Measurements from ENCODE around the gene MAN1C1. TPM values are rescaled to one million over a fixed set of nuclear protein-coding genes. Genes with fewer than 3 reads are reported as not detected.
"Not testable (repeated sequence)": the region's sequence is repeated elsewhere in the genome, so short reads cannot be mapped to it uniquely, and the experiment has no call there.

Gene MAN1C1
- total RNA-seq, 2 donors from 2014 or later: 8.8 to 15.3 TPM

- H3K27ac Mint-ChIP-seq: no peak overlapping the region
- no peaks in the 10 kb centered on the region for H3K36me3 Mint-ChIP-seq
- ATAC-seq (no peak), DNase-seq (ENCODE audit: low spot score in 2 of 2) (no peak)
- H3K9me3 Mint-ChIP-seq: no peaks in the 10 kb centered on the region
Observed at GRCh38 chr1:25653558-25653957, 37.0 kb downstream of the MAN1C1 start.

GRCh38 chr1:25654109-25654660 lies 37.6 kb downstream of the MAN1C1 start:
- H3K27ac Mint-ChIP-seq: no peak overlapping the region
- ATAC-seq (no peak), DNase-seq (ENCODE audit: low spot score in 2 of 2) (no peak)
- no peaks in the 10 kb centered on the region for H3K36me3 Mint-ChIP-seq
- H3K9me3 Mint-ChIP-seq: no peaks in the 10 kb centered on the region

DNA sequence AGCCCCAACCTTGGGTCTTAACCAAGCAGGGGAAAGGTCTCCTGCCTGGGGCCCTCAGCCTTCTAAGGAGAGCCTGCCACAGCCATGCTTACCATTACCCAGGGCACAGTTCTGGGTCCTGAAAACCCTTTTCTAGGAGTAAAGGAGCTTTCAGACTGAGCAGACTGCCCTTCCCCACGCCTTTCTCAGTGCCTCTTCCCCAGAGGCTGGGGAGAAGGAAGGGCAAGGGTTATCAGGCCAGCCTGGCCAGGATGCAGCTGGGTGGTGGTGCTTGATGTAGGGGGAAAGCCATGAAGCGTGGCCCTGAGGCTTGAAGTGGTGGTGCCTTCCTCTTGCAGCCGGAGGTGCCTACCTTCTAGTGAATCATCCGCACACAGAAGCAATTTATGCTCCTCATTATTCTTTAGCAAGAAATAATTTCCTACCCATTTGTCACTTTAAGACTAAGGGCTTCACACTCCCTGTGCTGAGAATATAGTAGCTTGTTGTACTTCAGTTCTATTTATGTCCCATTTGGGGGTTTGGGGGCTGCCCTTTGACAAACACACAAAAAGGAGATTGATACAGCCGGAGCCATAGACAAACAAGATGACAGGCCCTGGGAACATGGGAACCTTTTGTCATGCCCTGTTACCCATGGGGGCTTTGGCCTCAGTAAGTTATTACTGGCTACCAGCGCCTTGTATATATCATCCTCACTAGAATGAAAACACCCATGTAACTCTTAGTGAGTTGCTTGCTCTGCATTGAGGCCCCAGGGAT lies 40.7 kb downstream of the MAN1C1 start:
- Mint-ChIP-seq H3K27ac (no peak overlapping the region), H3K9me3 (no peaks in the 10 kb centered on the region), H3K36me3 (no peaks in the 10 kb centered on the region)
- no peak for DNase-seq (ENCODE audit: low spot score in 2 of 2)
- peak; percentile 16 to 53 for ATAC-seq

DNA sequence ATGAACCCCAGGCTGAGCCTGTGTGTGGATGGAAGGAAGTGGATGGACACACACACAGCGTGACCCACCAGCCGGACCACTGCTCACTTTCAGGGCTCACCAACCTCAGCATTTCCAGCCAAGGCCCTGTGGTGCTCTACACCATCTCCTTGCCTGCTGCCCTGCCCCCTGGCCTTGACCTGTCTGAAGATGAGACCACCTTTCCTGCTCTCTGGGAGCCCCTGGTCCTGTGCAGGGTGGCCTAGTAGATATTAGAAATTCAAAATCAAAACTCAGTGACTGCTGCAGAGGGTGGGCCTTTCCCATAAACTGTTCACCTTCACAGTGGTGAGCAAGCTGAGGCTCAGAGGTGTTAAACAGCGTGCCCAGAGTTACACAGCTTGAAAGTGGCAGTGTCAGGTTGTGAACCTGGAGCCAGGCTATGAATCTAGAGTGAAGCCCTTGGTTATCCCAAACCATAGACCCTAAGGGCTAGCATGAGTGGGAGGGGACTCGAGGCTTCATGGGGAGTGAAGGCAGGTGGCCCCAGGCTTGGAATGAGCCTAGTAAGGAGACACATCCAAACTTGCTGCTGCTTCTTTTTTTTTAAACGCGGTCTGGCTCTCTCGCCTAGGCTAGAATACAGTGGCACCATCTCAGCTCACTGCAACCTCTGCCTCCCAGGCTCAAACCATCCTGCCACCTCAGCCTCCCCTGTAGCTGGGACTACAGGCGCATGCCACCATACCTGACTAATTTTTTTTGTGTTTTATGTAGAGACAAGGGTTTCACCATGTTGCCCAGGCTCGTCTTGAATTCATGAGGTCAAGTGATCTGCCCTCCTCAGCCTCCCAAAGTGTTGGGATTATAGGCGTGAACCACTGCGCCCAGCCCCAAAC lies 41.5 kb downstream of the MAN1C1 start:
- H3K27ac Mint-ChIP-seq: peak overlapping the region in 1 of 2 donors; percentile 22
- DNase-seq (ENCODE audit: low spot score in 2 of 2) (no peak), ATAC-seq (peak in 1 of 2 donors; percentile 22)
- no peaks in the 10 kb centered on the region for H3K36me3 Mint-ChIP-seq
- no peaks in the 10 kb centered on the region for H3K9me3 Mint-ChIP-seq

GRCh38 chr1:25658791-25659431 lies 42.3 kb downstream of the MAN1C1 start:
- Mint-ChIP-seq H3K9me3 (no peaks in the 10 kb centered on the region), H3K27ac (no peak overlapping the region), H3K36me3 (no peaks in the 10 kb centered on the region)
- no peak for ATAC-seq
- DNase-seq (ENCODE audit: low spot score in 2 of 2): no peak

GRCh38 chr1:25661043-25661815 lies 44.6 kb downstream of the MAN1C1 start:
- Mint-ChIP-seq H3K9me3 (no peaks in the 10 kb centered on the region), H3K27ac (no peak overlapping the region)
- no peak for DNase-seq (ENCODE audit: low spot score in 2 of 2)

DNA sequence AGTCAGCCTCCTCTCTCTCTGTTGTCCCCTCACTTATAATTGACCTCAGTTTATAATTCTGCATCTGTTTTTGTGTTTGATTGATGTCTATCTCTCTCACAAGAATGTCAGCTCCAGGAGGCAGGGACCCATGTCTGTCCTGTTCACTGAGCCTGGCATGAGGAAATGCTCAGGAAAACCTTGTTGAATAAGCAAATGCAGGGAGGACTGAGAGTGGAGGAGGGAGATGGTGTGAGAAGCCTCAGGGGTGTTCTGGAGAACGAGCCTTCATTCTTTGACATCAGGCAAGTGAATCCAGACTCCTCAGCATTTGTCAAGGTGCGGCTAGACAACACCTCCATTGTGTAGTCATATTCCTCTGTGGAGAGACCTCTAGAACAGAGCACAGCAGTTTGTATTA lies 45.5 kb downstream of the MAN1C1 start:
- H3K36me3 Mint-ChIP-seq: peaks cover 0 to 8% of the 10 kb centered on the region in 2 donors
- no peak overlapping the region for H3K27ac Mint-ChIP-seq
- H3K9me3 Mint-ChIP-seq: no peaks in the 10 kb centered on the region
- DNase-seq (ENCODE audit: low spot score in 2 of 2) (no peak), ATAC-seq (no peak)

More at GRCh38 chr1:25661043-25661815, 44.6 kb downstream of the MAN1C1 start:
- no peak for ATAC-seq
- H3K36me3 Mint-ChIP-seq: peaks cover 0 to under 1% of the 10 kb centered on the region in 2 donors

DNA sequence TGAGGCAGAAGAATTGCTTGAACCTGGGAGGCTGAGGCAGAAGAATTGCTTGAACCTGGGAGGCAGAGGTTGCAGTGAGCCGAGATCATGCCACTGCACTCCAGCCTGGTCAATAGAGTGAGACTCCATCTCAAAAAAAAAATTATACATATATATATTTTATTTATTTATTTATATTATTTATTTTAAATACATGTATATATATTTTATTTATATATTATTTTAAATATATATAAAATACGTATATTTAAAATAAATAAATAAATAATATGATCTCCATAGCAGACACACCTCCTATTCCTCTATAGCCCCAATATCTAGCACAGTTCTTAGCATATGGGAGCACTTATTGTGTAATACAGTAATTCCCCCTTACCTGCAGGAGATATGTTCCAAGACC lies 46.4 kb downstream of the MAN1C1 start:
- H3K9me3 Mint-ChIP-seq; DNase-seq (ENCODE audit: low spot score in 2 of 2); ATAC-seq; H3K27ac Mint-ChIP-seq: not testable (repeated sequence)
- peaks cover 0 to 15% of the 10 kb centered on the region in 2 donors for H3K36me3 Mint-ChIP-seq

DNA sequence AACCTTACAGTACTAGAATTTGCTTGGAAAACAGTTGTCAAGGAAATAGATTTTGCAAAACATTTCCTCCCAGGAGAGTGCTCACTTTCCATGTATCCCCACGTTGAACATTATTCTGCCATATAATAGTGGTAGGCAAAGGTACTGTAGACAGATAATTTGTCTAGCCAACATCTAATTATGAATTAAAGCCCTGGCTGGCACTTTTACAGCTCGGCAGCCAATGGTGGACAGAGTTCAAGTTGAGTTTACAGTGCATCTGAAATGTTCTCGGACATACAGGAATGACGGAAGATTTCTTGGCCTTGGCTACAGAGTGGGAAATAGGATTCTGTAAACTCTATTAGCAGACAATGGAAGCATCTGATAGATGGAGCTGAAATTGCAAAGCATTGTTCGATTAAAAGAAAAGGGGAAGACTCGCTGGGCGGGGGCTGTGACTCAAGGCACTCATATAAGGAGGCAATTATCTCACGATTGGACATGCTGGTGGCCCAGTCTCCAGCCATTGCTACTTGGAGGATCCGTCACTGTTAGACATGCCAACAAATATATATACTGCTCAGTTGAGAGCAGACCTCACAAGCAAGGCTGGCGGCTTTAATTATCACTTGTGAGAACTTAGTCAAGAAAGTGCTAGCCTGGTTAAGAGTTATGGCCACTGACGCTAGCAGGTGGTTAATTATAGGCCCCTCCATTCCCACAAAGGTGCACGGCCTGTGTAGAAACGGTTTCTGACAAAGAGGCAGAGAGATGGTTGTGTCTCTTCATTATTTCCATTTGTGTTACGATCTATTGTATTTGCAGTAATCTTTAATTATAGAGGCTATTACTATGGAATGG lies 48.0 kb downstream of the MAN1C1 start:
- Mint-ChIP-seq H3K27ac (no peak overlapping the region), H3K36me3 (peaks cover 5 to 18% of the 10 kb centered on the region in 2 donors), H3K9me3 (no peaks in the 10 kb centered on the region)
- DNase-seq (ENCODE audit: low spot score in 2 of 2) (no peak), ATAC-seq (no peak)

GRCh38 chr1:25666460-25666859 lies 49.9 kb downstream of the MAN1C1 start:
- DNase-seq (ENCODE audit: low spot score in 2 of 2) (no peak), ATAC-seq (no peak)
- no peaks in the 10 kb centered on the region for H3K9me3 Mint-ChIP-seq
- H3K36me3 Mint-ChIP-seq: peaks cover 19 to 22% of the 10 kb centered on the region in 2 donors
- H3K27ac Mint-ChIP-seq: peak overlapping the region; percentile 62 to 80

DNA sequence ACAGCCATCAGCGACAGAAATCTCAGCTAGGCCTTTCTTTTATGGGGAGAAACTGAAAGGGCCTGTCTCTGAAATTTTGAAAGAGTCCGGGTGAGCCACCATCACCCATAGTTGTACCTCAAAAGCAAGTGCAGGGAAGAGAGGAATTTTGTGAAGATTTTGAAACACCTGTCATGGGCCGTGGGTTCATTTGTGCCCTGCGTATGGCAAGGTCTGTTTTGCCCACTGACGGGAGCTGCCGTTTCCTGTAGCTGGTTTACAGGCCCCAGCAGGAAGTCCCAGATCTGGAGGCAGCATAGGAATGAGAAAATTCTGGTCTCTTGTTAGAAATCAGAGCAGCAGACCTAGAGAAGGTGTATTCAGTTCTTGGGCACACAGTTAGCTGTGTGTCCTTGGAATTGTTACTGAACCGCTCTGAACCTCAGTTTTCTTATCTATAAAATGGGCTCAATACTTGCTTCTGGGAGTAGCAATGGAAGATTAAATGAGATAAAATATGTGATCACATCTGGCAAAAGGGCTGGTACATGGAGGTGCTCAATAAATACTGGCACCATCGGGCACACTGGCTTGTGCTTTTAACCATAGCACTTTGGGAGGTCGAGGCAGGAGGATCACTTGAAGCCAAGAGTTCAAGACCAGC lies 52.5 kb downstream of the MAN1C1 start:
- DNase-seq (ENCODE audit: low spot score in 2 of 2) (no peak), ATAC-seq (peak in 1 of 2 donors; percentile 39)
- H3K9me3 Mint-ChIP-seq: no peaks in the 10 kb centered on the region
- peaks cover 34 to 38% of the 10 kb centered on the region in 2 donors for H3K36me3 Mint-ChIP-seq
- H3K27ac Mint-ChIP-seq: peak overlapping the region; percentile 58 to 83

- peaks cover 39 to 45% of the 10 kb centered on the region in 2 donors for H3K36me3 Mint-ChIP-seq
- H3K9me3 Mint-ChIP-seq: no peaks in the 10 kb centered on the region
- no peak for DNase-seq (ENCODE audit: low spot score in 2 of 2)
- ATAC-seq: no peak
- H3K27ac Mint-ChIP-seq: no peak overlapping the region
Observed at GRCh38 chr1:25669781-25670567, 53.4 kb downstream of the MAN1C1 start.

GRCh38 chr1:25671929-25672328 lies 55.3 kb downstream of the MAN1C1 start:
- DNase-seq (ENCODE audit: low spot score in 2 of 2) (no peak), ATAC-seq (no peak)
- Mint-ChIP-seq H3K27ac (no peak overlapping the region), H3K9me3 (no peaks in the 10 kb centered on the region), H3K36me3 (peaks cover 37 to 39% of the 10 kb centered on the region in 2 donors)

DNA sequence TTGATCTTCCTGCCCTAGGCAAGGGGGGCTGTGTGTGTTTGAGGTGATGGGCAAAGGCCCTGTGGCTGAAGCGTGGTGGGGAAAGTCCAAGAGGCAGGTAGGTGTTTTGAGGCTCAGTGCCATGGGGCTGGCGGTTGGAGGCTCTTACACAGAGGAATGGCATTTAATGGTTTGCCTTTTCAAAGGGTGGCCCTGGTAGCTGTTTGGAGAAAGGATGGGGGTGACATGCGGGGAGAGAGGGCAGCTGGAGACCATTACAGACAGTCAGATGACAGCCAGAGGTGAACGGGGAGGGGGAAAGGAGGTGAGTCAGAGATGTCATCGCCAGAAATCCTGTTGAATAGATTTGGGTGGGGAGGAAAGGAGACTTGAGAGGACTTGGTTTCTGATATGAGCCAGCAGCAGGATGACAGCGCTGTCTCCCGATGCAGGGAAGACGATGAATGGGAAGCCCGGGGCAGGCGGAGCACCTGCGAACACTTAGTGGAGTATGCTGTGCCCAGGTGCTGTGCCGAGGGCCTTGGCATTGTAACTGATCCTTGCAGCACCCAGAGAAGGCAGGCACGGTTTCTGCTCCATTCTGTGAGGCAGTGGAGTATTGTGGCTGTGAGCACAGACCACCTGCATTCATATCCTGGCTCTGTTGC lies 56.3 kb downstream of the MAN1C1 start:
- DNase-seq (ENCODE audit: low spot score in 2 of 2) (no peak), ATAC-seq (peak in 1 of 2 donors; percentile 5)
- H3K9me3 Mint-ChIP-seq: no peaks in the 10 kb centered on the region

More for the DNA sequence above, 56.3 kb downstream of the MAN1C1 start:
- peaks cover 31 to 39% of the 10 kb centered on the region in 2 donors for H3K36me3 Mint-ChIP-seq
- H3K27ac Mint-ChIP-seq: peak overlapping the region; percentile 25 to 31

All from activated naive CD4-positive, alpha-beta T cell treated with anti-CD3 and anti-CD28 coated beads, Interleukin-2, amount 50 U/mL, for 72 hours (primary cell).